PFSK-1 (cell line): ENCODE results near the gene CD300A.

Experiments
- FOXP2 ChIP-seq: optimal IDR thresholded peaks from 2 replicates; pipeline ENCODE3; 2011; ENCODE audit warnings: borderline replicate concordance, control low read depth, inconsistent platforms; ENCODE audit not compliant: insufficient read depth; ENCODE audit errors: extremely low read length, extremely low read depth
- POLR2AphosphoS5 ChIP-seq: IDR thresholded peaks from 2 replicates; pipeline ENCODE4 v1.6.1; 2012; ENCODE audit warnings: low read depth, mild to moderate bottlenecking, control low read depth, low read length, moderate library complexity
- SIN3A ChIP-seq: IDR thresholded peaks from 2 replicates; pipeline ENCODE4 v1.6.1; 2012; ENCODE audit warnings: mild to moderate bottlenecking, low read length, moderate library complexity, borderline replicate concordance; ENCODE audit not compliant: insufficient read depth
- TF ChIP-seq, protein P1 (sequence below), 2 experiments: IDR thresholded peaks; 2 replicates each; pipeline versions ENCODE4 v1.6.1 to v1.8.0; 2011 to 2012; ENCODE audit warnings: low read depth in 2 of 2, low read length in 2 of 2, control low read depth in 1 of 2, inconsistent platforms in 1 of 2, mild to moderate bottlenecking in 1 of 2, moderate library complexity in 1 of 2; ENCODE audit not compliant: insufficient read depth in 1 of 2

- TF ChIP-seq, protein P1, sequence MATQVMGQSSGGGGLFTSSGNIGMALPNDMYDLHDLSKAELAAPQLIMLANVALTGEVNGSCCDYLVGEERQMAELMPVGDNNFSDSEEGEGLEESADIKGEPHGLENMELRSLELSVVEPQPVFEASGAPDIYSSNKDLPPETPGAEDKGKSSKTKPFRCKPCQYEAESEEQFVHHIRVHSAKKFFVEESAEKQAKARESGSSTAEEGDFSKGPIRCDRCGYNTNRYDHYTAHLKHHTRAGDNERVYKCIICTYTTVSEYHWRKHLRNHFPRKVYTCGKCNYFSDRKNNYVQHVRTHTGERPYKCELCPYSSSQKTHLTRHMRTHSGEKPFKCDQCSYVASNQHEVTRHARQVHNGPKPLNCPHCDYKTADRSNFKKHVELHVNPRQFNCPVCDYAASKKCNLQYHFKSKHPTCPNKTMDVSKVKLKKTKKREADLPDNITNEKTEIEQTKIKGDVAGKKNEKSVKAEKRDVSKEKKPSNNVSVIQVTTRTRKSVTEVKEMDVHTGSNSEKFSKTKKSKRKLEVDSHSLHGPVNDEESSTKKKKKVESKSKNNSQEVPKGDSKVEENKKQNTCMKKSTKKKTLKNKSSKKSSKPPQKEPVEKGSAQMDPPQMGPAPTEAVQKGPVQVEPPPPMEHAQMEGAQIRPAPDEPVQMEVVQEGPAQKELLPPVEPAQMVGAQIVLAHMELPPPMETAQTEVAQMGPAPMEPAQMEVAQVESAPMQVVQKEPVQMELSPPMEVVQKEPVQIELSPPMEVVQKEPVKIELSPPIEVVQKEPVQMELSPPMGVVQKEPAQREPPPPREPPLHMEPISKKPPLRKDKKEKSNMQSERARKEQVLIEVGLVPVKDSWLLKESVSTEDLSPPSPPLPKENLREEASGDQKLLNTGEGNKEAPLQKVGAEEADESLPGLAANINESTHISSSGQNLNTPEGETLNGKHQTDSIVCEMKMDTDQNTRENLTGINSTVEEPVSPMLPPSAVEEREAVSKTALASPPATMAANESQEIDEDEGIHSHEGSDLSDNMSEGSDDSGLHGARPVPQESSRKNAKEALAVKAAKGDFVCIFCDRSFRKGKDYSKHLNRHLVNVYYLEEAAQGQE (IDR thresholded peaks at IDR 0.05; ENCODE audit: insufficient read depth in 1 of 2, low read depth in 2 of 2, low read length in 2 of 2): no peak
- TF ChIP-seq POLR2AphosphoS5: no peak
- no peak for TF ChIP-seq SIN3A
- no peak for TF ChIP-seq FOXP2
Observed at GRCh38 chr17:74451557-74451956, 14.9 kb upstream of the CD300A start.
